Measurements from ENCODE around the gene DQX1.

The DQX1 gene

GRCh38 chr2:74532222-74532621, 6.2 kb upstream of the DQX1 start:
- no peak for DNase-seq (ENCODE audit: low read depth in 2 of 2)

- DNase-seq (ENCODE audit: low read depth in 2 of 2): no peak
Observed at GRCh38 chr2:74531666-74532065, 5.6 kb upstream of the DQX1 start.

GRCh38 chr2:74530239-74531187, 4.5 kb upstream of the DQX1 start:
- DNase-seq (ENCODE audit: low read depth in 2 of 2): no peak

GRCh38 chr2:74529357-74530238, 3.6 kb upstream of the DQX1 start, which contains the start of the genes AUP1 and HTRA2:
Gene AUP1 (minus strand): TSS chr2:74529706. CDS start chr2:74529629, 77 bp downstream.
Gene HTRA2 (plus strand): TSS chr2:74529933. CDS start chr2:74530007, 74 bp downstream.
- DNase-seq (ENCODE audit: low read depth in 2 of 2): peak; percentile 88 to 94

GRCh38 chr2:74528600-74529356, 2.7 kb upstream of the DQX1 start:
- DNase-seq (ENCODE audit: low read depth in 2 of 2): no peak

GRCh38 chr2:74527741-74528140, 1.7 kb upstream of the DQX1 start:
- DNase-seq (ENCODE audit: low read depth in 2 of 2): no peak

GRCh38 chr2:74526649-74527230, 709 bp upstream of the DQX1 start:
- DNase-seq (ENCODE audit: low read depth in 2 of 2): no peak

GRCh38 chr2:74524955-74525716, 895 bp downstream of the DQX1 start:
- no peak for DNase-seq (ENCODE audit: low read depth in 2 of 2)

GRCh38 chr2:74524005-74524404, 2.0 kb downstream of the DQX1 start:
- DNase-seq (ENCODE audit: low read depth in 2 of 2): no peak

GRCh38 chr2:74522516-74522915, 3.5 kb downstream of the DQX1 start:
- no peak for DNase-seq (ENCODE audit: low read depth in 2 of 2)

- no peak for DNase-seq (ENCODE audit: low read depth in 2 of 2)
Observed at GRCh38 chr2:74516650-74517049, 9.4 kb downstream of the DQX1 start.

- DNase-seq (ENCODE audit: low read depth in 2 of 2): peak; percentile 54 to 67
Observed at GRCh38 chr2:74515981-74516633, 9.9 kb downstream of the DQX1 start.

GRCh38 chr2:74515271-74515980, 10.6 kb downstream of the DQX1 start:
- no peak for DNase-seq (ENCODE audit: low read depth in 2 of 2)

GRCh38 chr2:74514368-74515270, 11.4 kb downstream of the DQX1 start, which contains the start of gene TLX2:
Gene TLX2 (plus strand): TSS chr2:74514450. CDS start chr2:74514807, 357 bp downstream.
- no peak for DNase-seq (ENCODE audit: low read depth in 2 of 2)

- DNase-seq (ENCODE audit: low read depth in 2 of 2): no peak
Observed at GRCh38 chr2:74513605-74514367, 12.2 kb downstream of the DQX1 start.

GRCh38 chr2:74512744-74513604, 13.1 kb downstream of the DQX1 start:
- DNase-seq (ENCODE audit: low read depth in 2 of 2): no peak
